Transverse colon (tissue), 4 donors: ENCODE results near the gene C9orf57. TPM values are rescaled to one million over a fixed set of nuclear protein-coding genes. Genes with fewer than 3 reads are reported as not detected.
A peak's percentile ranks its signal among the peaks of the same experiment; 100 is the strongest.

Experiments
- DNase-seq: peaks from one replicate; pipeline ENCODE4 v3.0.0-alpha.2; 2019
- H3K27ac ChIP-seq, 4 donors: fragments of 200-600 bp; sonication (generic); 2 replicates each; pipeline ENCODE4 v1.5.1; 2016 to 2018; ENCODE audit warnings: inconsistent platforms in 4 of 4
- H3K27me3 ChIP-seq: fragments of 200-600 bp; sonication (generic); 2 replicates; pipeline ENCODE4 v1.5.1; 2017; ENCODE audit warnings: inconsistent platforms
- H3K36me3 ChIP-seq, 4 donors: fragments of 200-600 bp; sonication (generic); 2 replicates each; pipeline ENCODE4 v1.5.1; 2017 to 2019; ENCODE audit warnings: inconsistent platforms in 4 of 4
- H3K4me1 ChIP-seq, 4 donors: fragments of 200-600 bp; sonication (generic); 2 replicates each; pipeline ENCODE4 v1.5.1; 2017 to 2020; ENCODE audit warnings: inconsistent platforms in 4 of 4
- H3K4me3 ChIP-seq, 4 donors: fragments of 200-600 bp; sonication (generic); 1 replicate in 1 of 4; 2 replicates in 3 of 4; pipeline versions ENCODE4 v1.5.1 to v1.6.1; 2017 to 2019; ENCODE audit warnings: inconsistent platforms in 4 of 4
- H3K9me3 ChIP-seq, 2 donors: fragments of 200-600 bp; sonication (generic); 2 replicates each; pipeline ENCODE4 v1.5.1; 2017 to 2019; ENCODE audit warnings: inconsistent platforms in 2 of 2
- EP300 ChIP-seq: sonication (generic); formaldehyde crosslinking; IDR thresholded peaks from one replicate; pipeline ENCODE4 v1.6.1; 2017; ENCODE audit warnings: antibody characterized with exemption, low read depth
- POLR2A ChIP-seq: fragments of 450-650 bp; IDR thresholded peaks from one replicate; pipeline ENCODE4 v1.6.1; 2016; ENCODE audit warnings: antibody characterized with exemption, mild to moderate bottlenecking, moderate library complexity
- POLR2AphosphoS5 ChIP-seq, 3 donors: sonication (generic); formaldehyde crosslinking; IDR thresholded peaks; one replicate each; pipeline ENCODE4 v1.6.1; 2016; ENCODE audit warnings: antibody characterized with exemption in 3 of 3
- WGBS, 2 donors: methylation state at CpG; one replicate each; pipeline ENCODE4 v1.1.5; 2018; ENCODE audit warnings: low coverage in 1 of 2; 5-methylcytosine and 5-hydroxymethylcytosine counted together
- in situ Hi-C, 4 donors: fragments of 200-750 bp; cut with MboI; loops; one replicate each; pipeline versions ENCODE4 v1.15.0 to v1.15.1; 2017; ENCODE audit warnings: low sequenced_read_pairs in 3 of 4, low pct_ligation_motif_present in 1 of 4, low pct_unique_long_range_greater_than_20kb in 1 of 4
- intact Hi-C: fragments of 100-400 bp; cut with DNase I; formaldehyde crosslinking; loops from one replicate; pipeline ENCODE4 v1.15.1; 2023; ENCODE audit warnings: low total_unique reads
- total RNA-seq, 4 donors: library from RNA; depleted of rRNA; stranded (reverse); fragments of >200 nt; gene quantifications; one replicate each; pipeline ENCODE4 v1.1.0, GENCODE V29; 2016
- TF ChIP-seq, protein P1 (sequence below), 5 experiments: fragments of 200-600 bp in 3 of 5; fragments of 450-650 bp in 2 of 5; sonication (generic) in 3 of 5; IDR thresholded peaks; 1 replicate in 2 of 5; 2 replicates in 3 of 5; pipeline ENCODE4 v1.5.1; 2016 to 2017; ENCODE audit warnings: antibody characterized with exemption in 5 of 5, inconsistent platforms in 3 of 5, mild to moderate bottlenecking in 2 of 5, moderate library complexity in 1 of 5

Gene C9orf57
- total RNA-seq, 4 donors from 2014 or later: not detected

DNA sequence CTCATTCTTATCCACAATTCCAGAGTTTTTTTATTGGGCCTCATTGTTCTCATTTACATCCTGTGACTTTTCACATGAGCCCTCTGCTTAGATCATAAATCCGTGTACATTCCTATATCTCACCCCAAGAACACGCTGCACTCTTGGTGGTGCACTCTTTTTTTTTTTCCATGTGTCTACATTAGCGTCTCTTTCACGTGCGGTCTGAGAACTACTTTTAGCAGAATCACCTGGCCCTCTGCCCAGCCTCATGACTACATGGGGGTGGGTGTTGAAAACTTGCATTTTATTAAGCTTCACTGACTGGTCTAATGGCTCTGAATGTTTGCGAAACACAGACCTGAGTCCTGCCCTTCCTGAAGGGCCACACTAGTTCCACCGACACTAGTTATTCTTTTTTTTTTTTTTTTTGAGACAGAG is 18.6 kb downstream of the C9orf57 start:
- H3K4me1 ChIP-seq: peaks cover 0 to 4% (median 0%) of the 10 kb centered on the region in 4 donors
- TF ChIP-seq, protein P1, sequence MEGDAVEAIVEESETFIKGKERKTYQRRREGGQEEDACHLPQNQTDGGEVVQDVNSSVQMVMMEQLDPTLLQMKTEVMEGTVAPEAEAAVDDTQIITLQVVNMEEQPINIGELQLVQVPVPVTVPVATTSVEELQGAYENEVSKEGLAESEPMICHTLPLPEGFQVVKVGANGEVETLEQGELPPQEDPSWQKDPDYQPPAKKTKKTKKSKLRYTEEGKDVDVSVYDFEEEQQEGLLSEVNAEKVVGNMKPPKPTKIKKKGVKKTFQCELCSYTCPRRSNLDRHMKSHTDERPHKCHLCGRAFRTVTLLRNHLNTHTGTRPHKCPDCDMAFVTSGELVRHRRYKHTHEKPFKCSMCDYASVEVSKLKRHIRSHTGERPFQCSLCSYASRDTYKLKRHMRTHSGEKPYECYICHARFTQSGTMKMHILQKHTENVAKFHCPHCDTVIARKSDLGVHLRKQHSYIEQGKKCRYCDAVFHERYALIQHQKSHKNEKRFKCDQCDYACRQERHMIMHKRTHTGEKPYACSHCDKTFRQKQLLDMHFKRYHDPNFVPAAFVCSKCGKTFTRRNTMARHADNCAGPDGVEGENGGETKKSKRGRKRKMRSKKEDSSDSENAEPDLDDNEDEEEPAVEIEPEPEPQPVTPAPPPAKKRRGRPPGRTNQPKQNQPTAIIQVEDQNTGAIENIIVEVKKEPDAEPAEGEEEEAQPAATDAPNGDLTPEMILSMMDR (IDR thresholded peaks at IDR 0.05): no peak
- no peak for TF ChIP-seq EP300
- in situ Hi-C loops (loop anchor here in 3 of 4 donors (5.0 to 25.0 kb wide), 5 partner anchors 231 to 1146 kb away; no protein-coding TSS in a partner anchor), intact Hi-C loops (no loop called here)
- no peak for DNase-seq
- no peak overlapping the region for H3K4me3 ChIP-seq
- H3K27ac ChIP-seq: no peak overlapping the region
- H3K27me3 ChIP-seq: no peaks in the 10 kb centered on the region
- H3K9me3 ChIP-seq: no peaks in the 10 kb centered on the region
- WGBS, 2 donors: 30 to 33% methylated on average over 6 to 7 of the region's 7 CpGs
- H3K36me3 ChIP-seq: no peaks in the 10 kb centered on the region

DNA sequence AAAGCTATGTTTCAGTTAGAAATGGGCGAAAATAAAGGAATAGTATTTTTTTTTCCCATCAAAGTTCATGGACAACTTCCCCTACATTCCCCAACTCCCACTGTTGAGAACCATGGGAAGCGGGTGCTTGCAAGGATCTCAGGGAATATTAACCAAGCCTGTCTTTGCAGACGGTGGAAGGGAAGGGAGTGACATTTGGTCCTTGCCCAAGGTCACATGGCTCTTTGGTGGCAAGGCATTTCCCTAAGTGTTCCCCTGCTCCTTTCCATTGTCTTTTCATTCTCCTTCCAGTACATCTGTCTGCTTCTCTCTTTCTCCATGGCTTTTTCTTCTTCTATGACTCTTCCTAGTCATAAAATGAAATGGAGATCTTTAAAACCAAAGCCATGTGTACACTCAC is 19.0 kb downstream of the C9orf57 start:
- H3K4me3 ChIP-seq: no peak overlapping the region
- WGBS, 2 donors: 68 to 72% methylated on average over 3 of the region's 3 CpGs
- H3K27me3 ChIP-seq: no peaks in the 10 kb centered on the region
- H3K36me3 ChIP-seq: no peaks in the 10 kb centered on the region
- DNase-seq: no peak
- TF ChIP-seq, protein P1 (IDR thresholded peaks at IDR 0.05): no peak
- no peak for TF ChIP-seq EP300
- H3K27ac ChIP-seq: no peak overlapping the region
- in situ Hi-C loops (loop anchor here in 3 of 4 donors (5.0 to 25.0 kb wide), 5 partner anchors 231 to 1146 kb away; no protein-coding TSS in a partner anchor), intact Hi-C loops (no loop called here)
- no peaks in the 10 kb centered on the region for H3K9me3 ChIP-seq
- peaks cover 0 to 4% (median 0%) of the 10 kb centered on the region in 4 donors for H3K4me1 ChIP-seq

DNA sequence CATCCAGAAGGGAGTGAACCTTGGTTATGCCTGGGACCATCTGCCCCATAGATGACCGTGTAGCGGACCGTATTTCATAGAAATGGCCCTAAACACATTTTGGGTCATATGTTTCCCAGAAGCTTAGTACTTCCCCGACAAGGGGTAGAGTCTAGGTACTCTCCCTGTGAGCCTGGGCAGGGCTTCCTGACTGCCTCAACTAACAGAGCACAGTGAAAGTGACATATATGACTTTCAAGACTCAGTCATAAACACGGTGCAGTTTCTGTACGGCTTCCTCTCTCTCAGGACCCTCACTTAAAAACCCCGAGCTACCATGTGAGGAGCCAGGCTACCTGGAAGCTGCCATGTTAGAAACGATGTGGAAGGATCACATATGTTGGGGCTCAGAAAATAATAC is 20.9 kb downstream of the C9orf57 start:
- WGBS, 2 donors: 67 to 77% methylated on average over 1 to 8 of the region's 8 CpGs
- Histone ChIP-seq H3K27me3 (no peaks in the 10 kb centered on the region), H3K4me1 (peaks cover 0 to 4% (median 0%) of the 10 kb centered on the region in 4 donors), H3K27ac (no peak overlapping the region), H3K36me3 (no peaks in the 10 kb centered on the region), H3K4me3 (no peak overlapping the region), H3K9me3 (no peaks in the 10 kb centered on the region)
- in situ Hi-C loops: loop anchor here (5.0 to 25.0 kb wide), 5 partner anchors 225 to 1148 kb away; no protein-coding TSS in a partner anchor
- TF ChIP-seq POLR2A (no peak), POLR2AphosphoS5 (IDR thresholded peaks at IDR 0.05) (no peak)
- TF ChIP-seq, protein P1 (IDR thresholded peaks at IDR 0.05): no peak
- intact Hi-C loops: loop anchor here (5.0 kb wide), 1 partner anchor 233 kb away; no protein-coding TSS in a partner anchor
- DNase-seq: no peak

DNA sequence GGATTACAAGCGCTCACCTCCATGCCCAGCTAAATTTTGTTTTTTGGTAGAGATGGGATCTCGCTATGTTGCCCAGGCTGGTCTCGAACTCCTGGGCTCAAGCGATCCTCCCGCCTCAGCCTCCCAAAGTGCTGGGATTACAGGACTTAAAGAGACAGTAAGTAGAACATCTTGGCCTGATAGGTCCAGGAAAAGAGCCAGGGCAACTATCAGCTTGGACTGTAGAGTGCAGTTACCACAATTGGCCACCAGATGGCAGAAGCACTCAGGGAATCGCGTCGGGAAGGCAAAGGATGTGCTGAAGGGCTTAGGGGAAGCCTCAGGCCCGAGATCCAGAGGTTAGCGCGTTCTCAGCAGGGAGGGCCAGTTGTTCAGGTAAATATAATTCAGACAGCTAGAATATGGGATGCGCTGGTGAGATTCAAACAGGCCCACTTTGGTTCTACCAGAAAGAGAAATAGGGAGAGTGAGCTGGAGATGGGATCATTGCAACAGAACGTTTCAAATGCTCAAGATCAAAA is 21.5 kb downstream of the C9orf57 start:
- WGBS, 2 donors: 19 to 28% methylated on average over 8 to 13 of the region's 13 CpGs
- Histone ChIP-seq H3K36me3 (no peaks in the 10 kb centered on the region), H3K27ac (no peak overlapping the region), H3K27me3 (no peaks in the 10 kb centered on the region), H3K4me1 (peaks cover 0 to 4% (median 0%) of the 10 kb centered on the region in 4 donors), H3K4me3 (no peak overlapping the region), H3K9me3 (no peaks in the 10 kb centered on the region)
- no peak for TF ChIP-seq EP300
- TF ChIP-seq POLR2A: no peak
- no peak for TF ChIP-seq POLR2AphosphoS5 (IDR thresholded peaks at IDR 0.05)
- TF ChIP-seq, protein P1 (IDR thresholded peaks at IDR 0.05): peak; percentile 93 to 99 (median 96)
- peak; percentile 85 for DNase-seq
- intact Hi-C loops: loop anchor here (5.0 kb wide), 1 partner anchor 233 kb away; no protein-coding TSS in a partner anchor
- in situ Hi-C loops: loop anchor here (5.0 to 25.0 kb wide), 5 partner anchors 224 to 1148 kb away; no protein-coding TSS in a partner anchor
